Panc1 (cell line): ENCODE results near the gene FSIP1. TPM values are rescaled to one million over a fixed set of nuclear protein-coding genes. Genes with fewer than 3 reads are reported as not detected.

Experiments
- ATAC-seq: fragments of 200-7000 bp; cut with Tn5 transposase; 2 replicates; pipeline ENCODE4 v1.9.1; 2020; ENCODE audit warnings: mild to moderate bottlenecking, moderate library complexity
- BruUV-seq: library from RNA; stranded (reverse); fragments of 400-500 nt; replicated peaks from 2 replicates; lab custom pipeline; 2021; lab: Mats Ljungman, UMichigan
- CTCF ChIA-PET: fragments of 300-600 bp; sonication (Branson Sonifier 250); formaldehyde crosslinking; loops from one replicate; lab custom pipeline; 2022; ENCODE audit warnings: antibody characterized with exemption; lab: Charles Lee
- POLR2A ChIA-PET: fragments of 300-600 bp; sonication (Branson Sonifier 250); formaldehyde crosslinking; loops from one replicate; lab custom pipeline; 2022; ENCODE audit warnings: antibody characterized with exemption; lab: Charles Lee
- DNase-seq: peaks from one replicate; pipeline ENCODE4 v3.0.0-alpha.2; 2010; ENCODE audit warnings: low read depth, low spot score
- H3K27ac ChIP-seq: 2 replicates; pipeline ENCODE4 v1.5.1; 2011; ENCODE audit warnings: mild to moderate bottlenecking, low read length, inconsistent platforms
- H3K27me3 ChIP-seq: fragments of 200-500 bp; sonication (Bioruptor generic); 2 replicates; pipeline ENCODE4 v1.6.0; 2014; ENCODE audit warnings: low read length, inconsistent platforms; ENCODE audit not compliant: control insufficient read depth, insufficient read depth
- H3K36me3 ChIP-seq: fragments of 200-500 bp; sonication (Bioruptor generic); 2 replicates; pipeline ENCODE4 v1.5.1; 2014; ENCODE audit warnings: inconsistent platforms, mild to moderate bottlenecking, low read length, moderate library complexity; ENCODE audit not compliant: control insufficient read depth, insufficient read depth
- H3K4me1 ChIP-seq: 2 replicates; pipeline ENCODE4 v1.5.1; 2011; ENCODE audit warnings: inconsistent platforms, mild to moderate bottlenecking, low read length, moderate library complexity; ENCODE audit not compliant: control insufficient read depth, insufficient read depth
- H3K4me3 ChIP-seq, 2 experiments: 2 replicates each; pipeline ENCODE4 v1.5.1; 2011 to 2012; ENCODE audit warnings: low read depth in 2 of 2, low read length in 2 of 2, mild to moderate bottlenecking in 2 of 2, inconsistent platforms in 1 of 2, moderate library complexity in 1 of 2
- H3K9me3 ChIP-seq: fragments of 200-500 bp; sonication (Bioruptor generic); 2 replicates; pipeline ENCODE4 v1.5.1; 2014; ENCODE audit warnings: low read depth, mild to moderate bottlenecking, inconsistent platforms, low read length, moderate library complexity; ENCODE audit not compliant: control insufficient read depth, insufficient read depth
- CTCF ChIP-seq: fragments of 450-650 bp; IDR thresholded peaks from 2 replicates; pipeline ENCODE4 v1.5.1; 2017; ENCODE audit warnings: mild to moderate bottlenecking
- POLR2AphosphoS5 ChIP-seq: IDR thresholded peaks from 2 replicates; pipeline ENCODE4 v1.6.1; 2012; ENCODE audit warnings: mild to moderate bottlenecking, low read depth, low read length, moderate library complexity
- REST ChIP-seq, 2 experiments: IDR thresholded peaks; 2 replicates each; pipeline ENCODE4 v1.6.1; 2011 to 2012; ENCODE audit warnings: low read depth in 2 of 2, control low read depth in 1 of 2, low read length in 1 of 2, mild to moderate bottlenecking in 1 of 2, moderate library complexity in 1 of 2; ENCODE audit not compliant: insufficient read depth in 1 of 2
- SIN3A ChIP-seq: IDR thresholded peaks from 2 replicates; pipeline ENCODE4 v1.6.1; 2012; ENCODE audit warnings: low read depth, mild to moderate bottlenecking, low read length, moderate library complexity, borderline replicate concordance; ENCODE audit not compliant: insufficient read depth
- TCF7L2 ChIP-seq: IDR thresholded peaks from 2 replicates; pipeline ENCODE4 v1.6.1; 2011; ENCODE audit warnings: mild to moderate bottlenecking, low read depth, low read length, inconsistent platforms
- in situ Hi-C: cut with HindIII; loops from 2 replicates; pipeline ENCODE4 v1.10.0; 2016; ENCODE audit warnings: low sequenced_read_pairs, low pct_unique_long_range_greater_than_20kb
- intact Hi-C: fragments of 100-400 bp; cut with micrococcal nuclease; formaldehyde crosslinking; loops from one replicate; pipeline ENCODE4 v1.10.0; 2022; ENCODE audit not compliant: unreplicated experiment
- total RNA-seq: library from RNA; stranded (reverse); gene quantifications from one replicate; pipeline ENCODE4 v1.2.1, GENCODE V29; 2021; ENCODE audit not compliant: unreplicated experiment

Gene FSIP1
- total RNA-seq, 1 experiment from 2014 or later: 1.4 TPM

DNA sequence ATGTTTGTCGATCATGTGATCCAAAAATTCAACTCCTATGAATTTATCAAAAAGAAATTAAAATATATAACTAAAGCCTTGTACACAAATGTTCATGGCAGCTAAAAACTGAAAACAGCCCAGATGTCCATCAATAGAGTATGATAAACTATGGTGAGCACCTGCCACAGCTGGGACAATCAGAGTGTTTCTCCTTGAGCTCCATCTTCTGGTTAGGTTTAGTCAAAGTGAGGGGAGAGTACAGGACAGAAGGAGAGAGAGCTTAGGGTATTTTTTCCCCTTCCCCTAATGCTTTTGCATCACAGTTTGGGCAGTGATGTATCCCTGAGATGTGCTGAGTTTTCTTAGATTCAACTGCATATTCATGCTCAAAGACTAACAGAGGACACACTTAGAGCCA is 65.5 kb downstream of the FSIP1 start:
- BruUV-seq: no TSS peak
- no peak for TF ChIP-seq CTCF
- no peak for TF ChIP-seq TCF7L2
- no peak for TF ChIP-seq SIN3A
- no peak for TF ChIP-seq POLR2AphosphoS5
- TF ChIP-seq REST (IDR thresholded peaks at IDR 0.05; ENCODE audit: insufficient read depth in 1 of 2, low read depth in 2 of 2, low read length in 1 of 2): no peak
- ChIA-PET CTCF (no interaction called here), POLR2A (no interaction called here)
- intact Hi-C loops (loop anchor here (10.0 kb wide), 1 partner anchor 62 kb away; no protein-coding TSS in a partner anchor), in situ Hi-C loops (no loop called here)
- Histone ChIP-seq H3K36me3 (no peaks in the 10 kb centered on the region), H3K27me3 (no peaks in the 10 kb centered on the region), H3K4me1 (no peaks in the 10 kb centered on the region), H3K27ac (no peak overlapping the region), H3K9me3 (no peaks in the 10 kb centered on the region), H3K4me3 (no peak overlapping the region)
- DNase-seq: no peak
- ATAC-seq: no peak

GRCh38 chr15:39714251-39714650 is 68.4 kb downstream of the FSIP1 start:
- ChIA-PET POLR2A (no interaction called here), CTCF (no interaction called here)
- Histone ChIP-seq H3K9me3 (no peaks in the 10 kb centered on the region), H3K27me3 (no peaks in the 10 kb centered on the region), H3K36me3 (no peaks in the 10 kb centered on the region), H3K4me1 (no peaks in the 10 kb centered on the region), H3K27ac (no peak overlapping the region), H3K4me3 (no peak overlapping the region)
- BruUV-seq: no TSS peak
- intact Hi-C loops: loop anchor here (10.0 kb wide), 1 partner anchor 59 kb away; no protein-coding TSS in a partner anchor
- in situ Hi-C loops: no loop called here
- DNase-seq (no peak), ATAC-seq (no peak)
- no peak for TF ChIP-seq POLR2AphosphoS5

DNA sequence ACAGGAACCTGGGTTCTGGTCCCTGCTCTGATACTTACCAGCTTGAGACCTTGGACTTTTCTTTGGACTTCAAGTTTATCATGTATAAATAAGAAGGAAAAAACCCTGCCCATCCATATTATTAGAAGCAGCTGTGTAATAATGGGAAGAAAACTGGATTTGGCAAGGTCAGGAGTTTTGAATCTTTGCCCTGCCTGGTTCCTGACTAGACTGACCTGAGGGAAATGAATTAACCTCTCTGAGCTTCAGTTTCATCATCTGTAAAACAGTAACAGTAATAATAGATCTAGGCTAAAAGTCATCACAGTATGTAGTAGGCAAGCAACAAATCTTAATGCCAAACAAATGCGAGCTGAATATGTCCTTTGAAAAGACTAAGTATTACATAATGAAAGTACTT is 68.8 kb downstream of the FSIP1 start:
- H3K27ac ChIP-seq: no peak overlapping the region
- H3K4me3 ChIP-seq: no peak overlapping the region
- intact Hi-C loops (loop anchor here (10.0 kb wide), 1 partner anchor 59 kb away; no protein-coding TSS in a partner anchor), in situ Hi-C loops (no loop called here)
- H3K36me3 ChIP-seq: no peaks in the 10 kb centered on the region
- BruUV-seq: no TSS peak
- DNase-seq (no peak), ATAC-seq (no peak)
- H3K9me3 ChIP-seq: no peaks in the 10 kb centered on the region
- POLR2A ChIA-PET: no interaction called here
- CTCF ChIA-PET: no interaction called here
- TF ChIP-seq REST (IDR thresholded peaks at IDR 0.05; ENCODE audit: insufficient read depth in 1 of 2, low read depth in 2 of 2, low read length in 1 of 2) (no peak), TCF7L2 (no peak), CTCF (no peak), SIN3A (no peak), POLR2AphosphoS5 (no peak)
- no peaks in the 10 kb centered on the region for H3K27me3 ChIP-seq
- H3K4me1 ChIP-seq: no peaks in the 10 kb centered on the region
